B cell (primary cell): ENCODE results near the gene POC1B. TPM values are rescaled to one million over a fixed set of nuclear protein-coding genes. Genes with fewer than 3 reads are reported as not detected.

Source experiments
- ATAC-seq: fragments of 200-7000 bp; cut with Tn5 transposase; one replicate; pipeline ENCODE4 v1.10.0; 2021; ENCODE audit warnings: low read depth, mild to moderate bottlenecking, moderate number of reproducible peaks, moderate library complexity
- CTCF ChIA-PET: fragments of 350-600 bp; sonication (Branson Sonifier 250); formaldehyde crosslinking; loops from one replicate; lab custom pipeline; 2021; ENCODE audit warnings: antibody characterized with exemption, inconsistent platforms; lab: Charles Lee
- POLR2A ChIA-PET: fragments of 350-600 bp; sonication (Branson Sonifier 250); formaldehyde crosslinking; loops from one replicate; lab custom pipeline; 2021; ENCODE audit warnings: antibody characterized with exemption; lab: Charles Lee
- DNase-seq: peaks from one replicate; pipeline ENCODE4 v3.0.0; 2013
- H2AFZ ChIP-seq: 2 replicates; pipeline ENCODE4 v1.6.1; 2012; ENCODE audit warnings: mild to moderate bottlenecking, low read depth, low read length; ENCODE audit not compliant: insufficient read depth, poor library complexity, severe bottlenecking
- H3K27ac ChIP-seq, 2 donors: 1 replicate in 1 of 2; 2 replicates in 1 of 2; pipeline ENCODE4 v1.5.1; 2012 to 2013; ENCODE audit warnings: low read length in 2 of 2, mild to moderate bottlenecking in 2 of 2, moderate library complexity in 1 of 2
- H3K27me3 ChIP-seq, 4 experiments: fragments of 200-600 bp in 1 of 4; sonication (generic) in 1 of 4; replicated peaks in 1 of 4; 1 replicate in 2 of 4; 2 replicates in 2 of 4; pipeline versions ENCODE4 v1.6.1 to v1.7.0; 2013 to 2016; ENCODE audit warnings: low read length in 3 of 4, mild to moderate bottlenecking in 2 of 4, mixed read lengths in 1 of 4, moderate library complexity in 1 of 4; ENCODE audit not compliant: insufficient read depth in 4 of 4, control insufficient read depth in 3 of 4; ENCODE audit errors: control extremely low read depth in 1 of 4
- H3K36me3 ChIP-seq, 2 experiments: replicated peaks in 1 of 2; 1 replicate in 1 of 2; 2 replicates in 1 of 2; pipeline versions ENCODE4 v1.6.1 to v1.7.1; 2013; ENCODE audit warnings: low read length in 1 of 2; ENCODE audit not compliant: insufficient read depth in 2 of 2, control insufficient read depth in 1 of 2; ENCODE audit errors: control extremely low read depth in 1 of 2, extremely low read depth in 1 of 2
- H3K4me1 ChIP-seq, 2 donors: fragments of 200-600 bp in 1 of 2; sonication (generic) in 1 of 2; 1 replicate in 1 of 2; 2 replicates in 1 of 2; pipeline versions ENCODE4 v1.5.1 to v1.6.1; 2013 to 2017; ENCODE audit warnings: low read length in 2 of 2; ENCODE audit not compliant: control insufficient read depth in 2 of 2, insufficient read depth in 2 of 2
- H3K4me2 ChIP-seq: replicated peaks from 2 replicates; pipeline ENCODE3; 2012; ENCODE audit warnings: mild to moderate bottlenecking, low read depth, low read length; ENCODE audit not compliant: poor library complexity, severe bottlenecking
- H3K4me3 ChIP-seq, 5 experiments: fragments of 200-600 bp in 1 of 5; sonication (generic) in 1 of 5; 1 replicate in 3 of 5; 2 replicates in 2 of 5; pipeline versions ENCODE4 v1.5.1 to v1.7.0; 2011 to 2016; ENCODE audit warnings: low read length in 4 of 5, mild to moderate bottlenecking in 4 of 5, low read depth in 2 of 5, control low read depth in 1 of 5, moderate library complexity in 1 of 5; ENCODE audit not compliant: insufficient read depth in 1 of 5; ENCODE audit errors: control extremely low read depth in 1 of 5, extremely low read depth in 1 of 5
- H3K79me2 ChIP-seq: fragments of 200-600 bp; sonication (generic); one replicate; pipeline ENCODE4 v1.6.0; 2016; ENCODE audit warnings: low read length; ENCODE audit not compliant: control insufficient read depth, insufficient read depth
- H3K9ac ChIP-seq: fragments of 200-600 bp; sonication (generic); 2 replicates; pipeline ENCODE4 v1.6.1; 2017; ENCODE audit warnings: mild to moderate bottlenecking, low read length, moderate library complexity
- H3K9me3 ChIP-seq, 3 donors: one replicate each; pipeline versions ENCODE4 v1.6.1 to v1.7.1; 2013; ENCODE audit warnings: low read length in 2 of 3; ENCODE audit not compliant: control insufficient read depth in 2 of 3, insufficient read depth in 1 of 3; ENCODE audit errors: control extremely low read depth in 1 of 3
- H4K20me1 ChIP-seq: 2 replicates; pipeline ENCODE4 v1.6.0; 2012; ENCODE audit warnings: mild to moderate bottlenecking, low read length; ENCODE audit not compliant: insufficient read depth, control insufficient read depth, poor library complexity, severe bottlenecking
- H3K27ac Mint-ChIP-seq: one replicate; pipeline ENCODE4 v1.8.0; 2021; ENCODE audit warnings: mixed read lengths
- H3K27me3 Mint-ChIP-seq: one replicate; pipeline ENCODE4 v1.8.0; 2021; ENCODE audit warnings: mixed read lengths
- H3K4me1 Mint-ChIP-seq: one replicate; pipeline ENCODE4 v1.8.0; 2021; ENCODE audit warnings: mixed read lengths
- H3K4me3 Mint-ChIP-seq: one replicate; pipeline ENCODE4 v1.8.0; 2021; ENCODE audit warnings: mixed read lengths
- H3K9me3 Mint-ChIP-seq: one replicate; pipeline ENCODE4 v1.8.0; 2022; ENCODE audit warnings: mixed read lengths; ENCODE audit not compliant: insufficient read depth
- EZH2 ChIP-seq: IDR thresholded peaks from 2 replicates; pipeline ENCODE4 v1.6.1; 2012; ENCODE audit warnings: borderline replicate concordance, low read depth, mild to moderate bottlenecking, moderate library complexity, low read length; ENCODE audit not compliant: insufficient read depth, poor library complexity, severe bottlenecking
- WGBS: methylation state at CpG from one replicate; pipeline ENCODE4 v1.1.5; 2013; ENCODE audit warnings: missing lambda C conversion rate; ENCODE audit not compliant: insufficient coverage; 5-methylcytosine and 5-hydroxymethylcytosine counted together
- intact Hi-C: fragments of 100-400 bp; cut with micrococcal nuclease; formaldehyde crosslinking; loops from one replicate; pipeline ENCODE4 v1.10.0; 2022
- polyA plus RNA-seq: library from polyadenylated mRNA; depleted of rRNA; stranded (reverse); fragments of >200 nt; gene quantifications from 2 replicates; pipeline ENCODE4 v1.2.3, GENCODE V29; 2012
- total RNA-seq, 2 donors: library from RNA; stranded (reverse); fragments of 120-200 nt in 1 of 2; gene quantifications; 1 replicate in 1 of 2; 2 replicates in 1 of 2; pipeline versions ENCODE4 v1.2.3 to v1.2.4, GENCODE V29; 2013 to 2022
- TF ChIP-seq, protein P1 (sequence below): fragments of 200-600 bp; IDR thresholded peaks from one replicate; pipeline ENCODE4 v1.8.0; 2022; ENCODE audit warnings: antibody characterized with exemption, mild to moderate bottlenecking

POC1B gene
- total and polyA plus RNA-seq, 2 donors (not counting 1 experiment from before 2014, with no cell fraction given) = 12.0 to 39.5 TPM

DNA sequence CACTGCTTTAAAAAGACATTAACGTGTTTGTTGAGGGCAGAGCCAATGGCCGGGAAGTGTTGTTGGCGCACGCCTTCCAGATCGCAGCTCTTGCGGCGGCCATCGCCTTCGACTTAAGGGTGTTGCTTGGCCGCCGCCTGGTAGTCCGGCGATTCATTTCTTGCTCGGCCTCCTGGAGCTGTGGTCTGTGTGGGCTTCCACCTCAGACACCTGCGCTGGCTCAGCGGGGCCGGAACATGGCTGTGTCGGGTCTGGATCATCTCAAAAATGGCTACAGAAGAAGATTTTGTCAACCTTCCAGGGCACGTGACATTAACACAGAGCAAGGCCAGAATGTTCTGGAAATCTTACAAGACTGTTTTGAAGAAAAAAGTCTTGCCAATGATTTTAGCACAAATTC is 26.0 kb downstream of the POC1B start:
- no peak for ATAC-seq
- Mint-ChIP-seq H3K4me3 (no peak overlapping the region), H3K27me3 (no peaks in the 10 kb centered on the region), H3K9me3 (no peaks in the 10 kb centered on the region), H3K27ac (no peak overlapping the region), H3K4me1 (peaks cover 11% of the 10 kb centered on the region)
- DNase-seq = no peak
- WGBS = 98% methylated on average over 19 of the region's 19 CpGs
- no peak for TF ChIP-seq EZH2
- Histone ChIP-seq H3K27me3 (no peaks in the 10 kb centered on the region), H3K4me3 (no peak overlapping the region), H3K4me2 (no peak overlapping the region), H3K9ac (no peak overlapping the region), H2AFZ (no peak overlapping the region), H3K79me2 (peaks cover 19% of the 10 kb centered on the region), H3K36me3 (peaks cover 0 to 9% of the 10 kb centered on the region in 2 experiments), H4K20me1 (no peaks in the 10 kb centered on the region), H3K4me1 (peaks cover 11 to 15% of the 10 kb centered on the region in 2 donors), H3K9me3 (no peaks in the 10 kb centered on the region), H3K27ac (no peak overlapping the region)
- ChIA-PET POLR2A (interaction anchor here (0.7 kb wide), 1 partner anchor 146 kb away, joined by 3 read pairs; no protein-coding TSS in a partner anchor), CTCF (no interaction called here)
- intact Hi-C loops = no loop called here

- POLR2A ChIA-PET = no interaction called here
- H3K4me3 Mint-ChIP-seq = no peak overlapping the region
- CTCF ChIA-PET = interaction anchor here (0.8 kb wide), 1 partner anchor 30 kb away, joined by 3 read pairs; no protein-coding TSS in a partner anchor
- Histone ChIP-seq H3K4me1 (peaks cover 34 to 36% of the 10 kb centered on the region in 2 donors), H3K27ac (no peak overlapping the region), H3K9ac (no peak overlapping the region), H3K4me3 (no peak overlapping the region), H3K9me3 (no peaks in the 10 kb centered on the region), H3K36me3 (peaks cover 0 to 9% of the 10 kb centered on the region in 2 experiments), H3K79me2 (peaks cover 23% of the 10 kb centered on the region), H3K4me2 (no peak overlapping the region), H4K20me1 (no peaks in the 10 kb centered on the region), H2AFZ (no peak overlapping the region), H3K27me3 (no peaks in the 10 kb centered on the region)
- H3K27ac Mint-ChIP-seq = no peak overlapping the region
- no peak for TF ChIP-seq EZH2
- TF ChIP-seq, protein P1, sequence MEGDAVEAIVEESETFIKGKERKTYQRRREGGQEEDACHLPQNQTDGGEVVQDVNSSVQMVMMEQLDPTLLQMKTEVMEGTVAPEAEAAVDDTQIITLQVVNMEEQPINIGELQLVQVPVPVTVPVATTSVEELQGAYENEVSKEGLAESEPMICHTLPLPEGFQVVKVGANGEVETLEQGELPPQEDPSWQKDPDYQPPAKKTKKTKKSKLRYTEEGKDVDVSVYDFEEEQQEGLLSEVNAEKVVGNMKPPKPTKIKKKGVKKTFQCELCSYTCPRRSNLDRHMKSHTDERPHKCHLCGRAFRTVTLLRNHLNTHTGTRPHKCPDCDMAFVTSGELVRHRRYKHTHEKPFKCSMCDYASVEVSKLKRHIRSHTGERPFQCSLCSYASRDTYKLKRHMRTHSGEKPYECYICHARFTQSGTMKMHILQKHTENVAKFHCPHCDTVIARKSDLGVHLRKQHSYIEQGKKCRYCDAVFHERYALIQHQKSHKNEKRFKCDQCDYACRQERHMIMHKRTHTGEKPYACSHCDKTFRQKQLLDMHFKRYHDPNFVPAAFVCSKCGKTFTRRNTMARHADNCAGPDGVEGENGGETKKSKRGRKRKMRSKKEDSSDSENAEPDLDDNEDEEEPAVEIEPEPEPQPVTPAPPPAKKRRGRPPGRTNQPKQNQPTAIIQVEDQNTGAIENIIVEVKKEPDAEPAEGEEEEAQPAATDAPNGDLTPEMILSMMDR = no peak
- H3K4me1 Mint-ChIP-seq = peaks cover 33% of the 10 kb centered on the region
- no peaks in the 10 kb centered on the region for H3K9me3 Mint-ChIP-seq
- intact Hi-C loops = no loop called here
- no peak for DNase-seq
- 90% methylated on average over 2 of the region's 4 CpGs for WGBS
- H3K27me3 Mint-ChIP-seq = no peaks in the 10 kb centered on the region
- ATAC-seq = no peak
Observed at GRCh38 chr12:89497467-89497866, 28.4 kb downstream of the POC1B start.
